Measurements from ENCODE around the gene CD207. TPM values are rescaled to one million over a fixed set of nuclear protein-coding genes. Genes with fewer than 3 reads are reported as not detected.

The CD207 gene
- total RNA-seq, 1 donor from 2014 or later: not detected

- Histone ChIP-seq H3F3A (ENCODE audit: low read depth) (no peaks in the 10 kb centered on the region), H4K20me1 (ENCODE audit: low read depth) (no peaks in the 10 kb centered on the region), H3K36me3 (no peaks in the 10 kb centered on the region), H3K79me2 (ENCODE audit: low read depth) (no peaks in the 10 kb centered on the region), H2AFZ (replicated peaks) (no peak overlapping the region), H3K4me1 (peaks cover 3% of the 10 kb centered on the region), H3K27ac (no peak overlapping the region), H3K9ac (no peak overlapping the region), H3K4me2 (no peak overlapping the region), H3K9me3 (ENCODE audit: low read depth) (no peaks in the 10 kb centered on the region), H3K4me3 (no peak overlapping the region), H3K27me3 (no peaks in the 10 kb centered on the region)
- peaks cover 8% of the 10 kb centered on the region for H3K9me3 Mint-ChIP-seq
- H3K27me3 Mint-ChIP-seq (ENCODE audit: insufficient read depth, low read depth): peaks cover 11% of the 10 kb centered on the region
- no peak overlapping the region for H3K27ac Mint-ChIP-seq
- no peak overlapping the region for H3K4me3 Mint-ChIP-seq
- no peak for TF ChIP-seq EZH2phosphoT487 (IDR thresholded peaks at IDR 0.05)
- no peak for TF ChIP-seq CTCF (IDR thresholded peaks at IDR 0.05)
- TF ChIP-seq EZH2 (IDR thresholded peaks at IDR 0.05): no peak
- H3K36me3 Mint-ChIP-seq: no peaks in the 10 kb centered on the region
- no peaks in the 10 kb centered on the region for H3K4me1 Mint-ChIP-seq
- DNase-seq (ENCODE audit: low spot score): no peak
These were observed 1.5 kb downstream of the CD207 start for GRCh38 chr2:70834106-70834505.

GRCh38 chr2:70833246-70833645 is 2.4 kb downstream of the CD207 start:
- Mint-ChIP-seq H3K27me3 (ENCODE audit: insufficient read depth, low read depth) (peaks cover 11% of the 10 kb centered on the region), H3K4me1 (no peaks in the 10 kb centered on the region), H3K4me3 (no peak overlapping the region), H3K36me3 (no peaks in the 10 kb centered on the region), H3K9me3 (peaks cover 8% of the 10 kb centered on the region), H3K27ac (no peak overlapping the region)
- no peak overlapping the region for H3K27ac ChIP-seq
- H3K36me3 ChIP-seq: no peaks in the 10 kb centered on the region
- no peak for DNase-seq (ENCODE audit: low spot score)
- no peaks in the 10 kb centered on the region for H3K9me3 ChIP-seq (ENCODE audit: low read depth)
- no peaks in the 10 kb centered on the region for H3F3A ChIP-seq (ENCODE audit: low read depth)
- H3K4me1 ChIP-seq: peaks cover 3% of the 10 kb centered on the region
- no peak overlapping the region for H3K4me3 ChIP-seq
- no peak overlapping the region for H3K9ac ChIP-seq
- no peaks in the 10 kb centered on the region for H4K20me1 ChIP-seq (ENCODE audit: low read depth)
- no peak overlapping the region for H3K4me2 ChIP-seq
- TF ChIP-seq CTCF (IDR thresholded peaks at IDR 0.05): no peak
- no peak for TF ChIP-seq EZH2 (IDR thresholded peaks at IDR 0.05)
- no peak for TF ChIP-seq EZH2phosphoT487 (IDR thresholded peaks at IDR 0.05)
- no peaks in the 10 kb centered on the region for H3K79me2 ChIP-seq (ENCODE audit: low read depth)
- H2AFZ ChIP-seq (replicated peaks): no peak overlapping the region
- H3K27me3 ChIP-seq: no peaks in the 10 kb centered on the region

- no peak overlapping the region for H3K27ac Mint-ChIP-seq
- TF ChIP-seq CTCF (IDR thresholded peaks at IDR 0.05) (no peak), EZH2 (IDR thresholded peaks at IDR 0.05) (no peak), EZH2phosphoT487 (IDR thresholded peaks at IDR 0.05) (no peak)
- peaks cover 11% of the 10 kb centered on the region for H3K27me3 Mint-ChIP-seq (ENCODE audit: insufficient read depth, low read depth)
- Histone ChIP-seq H3K4me1 (peaks cover 3% of the 10 kb centered on the region), H3F3A (ENCODE audit: low read depth) (no peaks in the 10 kb centered on the region), H3K9ac (no peak overlapping the region), H3K4me3 (no peak overlapping the region), H2AFZ (replicated peaks) (no peak overlapping the region), H3K36me3 (no peaks in the 10 kb centered on the region), H3K27ac (no peak overlapping the region), H4K20me1 (ENCODE audit: low read depth) (no peaks in the 10 kb centered on the region), H3K9me3 (ENCODE audit: low read depth) (no peaks in the 10 kb centered on the region), H3K4me2 (no peak overlapping the region), H3K79me2 (ENCODE audit: low read depth) (no peaks in the 10 kb centered on the region), H3K27me3 (no peaks in the 10 kb centered on the region)
- H3K9me3 Mint-ChIP-seq: peaks cover 8% of the 10 kb centered on the region
- no peak overlapping the region for H3K4me3 Mint-ChIP-seq
- DNase-seq (ENCODE audit: low spot score): no peak
- no peaks in the 10 kb centered on the region for H3K36me3 Mint-ChIP-seq
- no peaks in the 10 kb centered on the region for H3K4me1 Mint-ChIP-seq
These were observed 3.2 kb downstream of the CD207 start for GRCh38 chr2:70832386-70832785.
